Endothelial cell (in vitro differentiated cells): Measurements from ENCODE around the gene VMAC. TPM values are rescaled to one million over a fixed set of nuclear protein-coding genes. Genes with fewer than 3 reads are reported as not detected.

Experiments used
- DNase-seq: peaks from one replicate; pipeline ENCODE4 v3.0.0; 2021; ENCODE audit warnings: low spot score
- H3K27ac Mint-ChIP-seq: one replicate; pipeline ENCODE4 v1.8.0; 2021; ENCODE audit warnings: mixed read lengths, inconsistent platforms; ENCODE audit not compliant: unreplicated experiment
- H3K27me3 Mint-ChIP-seq: one replicate; pipeline ENCODE4 v1.8.0; 2021; ENCODE audit warnings: mild to moderate bottlenecking, moderate library complexity, mixed read lengths, inconsistent platforms; ENCODE audit not compliant: unreplicated experiment
- H3K36me3 Mint-ChIP-seq: one replicate; pipeline ENCODE4 v1.8.0; 2021; ENCODE audit warnings: mild to moderate bottlenecking, low read depth, mixed read lengths, inconsistent platforms; ENCODE audit not compliant: unreplicated experiment
- H3K4me1 Mint-ChIP-seq: one replicate; pipeline ENCODE4 v1.8.0; 2021; ENCODE audit warnings: mild to moderate bottlenecking, mixed read lengths, inconsistent platforms; ENCODE audit not compliant: unreplicated experiment
- H3K4me3 Mint-ChIP-seq: one replicate; pipeline ENCODE4 v1.8.0; 2021; ENCODE audit warnings: mild to moderate bottlenecking, mixed read lengths, inconsistent platforms; ENCODE audit not compliant: unreplicated experiment
- H3K9me3 Mint-ChIP-seq: one replicate; pipeline ENCODE4 v1.8.0; 2021; ENCODE audit warnings: mixed read lengths, inconsistent platforms; ENCODE audit not compliant: unreplicated experiment
- total RNA-seq: library from RNA; stranded (reverse); fragmentation: NEBNext Ultra II Directional; extraction: Animal tissue kit (Norgen Biotek cat#: 25700); gene quantifications from one replicate; pipeline ENCODE4 v1.2.1, GENCODE V29; 2021; ENCODE audit not compliant: unreplicated experiment
- TF ChIP-seq, protein P1 (sequence below): fragments of 200-600 bp; sonication (generic); IDR thresholded peaks from one replicate; pipeline ENCODE4 v1.5.0; 2021; ENCODE audit warnings: antibody characterized with exemption; ENCODE audit not compliant: unreplicated experiment

VMAC gene
- total RNA-seq, 1 donor from 2014 or later = 8.9 TPM

DNA sequence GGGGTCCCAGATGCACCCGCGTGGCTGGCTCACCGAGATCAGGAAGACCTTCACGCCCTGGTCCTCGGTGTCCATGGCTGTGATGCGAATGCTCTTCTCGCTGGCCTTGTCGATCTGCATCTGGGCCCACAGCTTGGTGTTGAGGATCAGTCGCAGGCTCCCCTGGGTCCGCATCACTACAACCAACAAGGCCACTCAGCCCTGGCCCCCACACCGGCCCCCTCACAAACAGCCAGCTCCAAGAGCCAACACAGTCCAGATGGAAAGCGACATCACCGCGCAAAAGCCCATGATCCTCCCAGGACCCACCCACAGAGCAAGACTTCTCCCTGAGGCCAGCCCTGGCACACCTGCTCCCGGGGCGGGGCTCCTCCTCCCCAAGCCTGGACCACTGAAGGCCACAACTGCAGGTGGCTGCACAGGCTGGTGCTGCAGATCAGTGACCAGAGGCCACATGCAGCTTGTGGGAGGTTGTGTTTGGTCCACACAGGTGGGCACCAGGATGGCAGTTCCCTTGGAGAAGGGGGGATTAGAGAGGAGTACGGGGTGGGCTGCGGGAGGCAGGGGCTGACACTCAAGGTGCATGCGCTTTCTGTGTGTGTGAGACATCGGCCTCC, 13.9 kb downstream of the VMAC start:
- no peaks in the 10 kb centered on the region for H3K9me3 Mint-ChIP-seq
- H3K4me1 Mint-ChIP-seq = no peaks in the 10 kb centered on the region
- H3K27me3 Mint-ChIP-seq = peaks cover 9% of the 10 kb centered on the region
- no peak overlapping the region for H3K27ac Mint-ChIP-seq
- TF ChIP-seq, protein P1, sequence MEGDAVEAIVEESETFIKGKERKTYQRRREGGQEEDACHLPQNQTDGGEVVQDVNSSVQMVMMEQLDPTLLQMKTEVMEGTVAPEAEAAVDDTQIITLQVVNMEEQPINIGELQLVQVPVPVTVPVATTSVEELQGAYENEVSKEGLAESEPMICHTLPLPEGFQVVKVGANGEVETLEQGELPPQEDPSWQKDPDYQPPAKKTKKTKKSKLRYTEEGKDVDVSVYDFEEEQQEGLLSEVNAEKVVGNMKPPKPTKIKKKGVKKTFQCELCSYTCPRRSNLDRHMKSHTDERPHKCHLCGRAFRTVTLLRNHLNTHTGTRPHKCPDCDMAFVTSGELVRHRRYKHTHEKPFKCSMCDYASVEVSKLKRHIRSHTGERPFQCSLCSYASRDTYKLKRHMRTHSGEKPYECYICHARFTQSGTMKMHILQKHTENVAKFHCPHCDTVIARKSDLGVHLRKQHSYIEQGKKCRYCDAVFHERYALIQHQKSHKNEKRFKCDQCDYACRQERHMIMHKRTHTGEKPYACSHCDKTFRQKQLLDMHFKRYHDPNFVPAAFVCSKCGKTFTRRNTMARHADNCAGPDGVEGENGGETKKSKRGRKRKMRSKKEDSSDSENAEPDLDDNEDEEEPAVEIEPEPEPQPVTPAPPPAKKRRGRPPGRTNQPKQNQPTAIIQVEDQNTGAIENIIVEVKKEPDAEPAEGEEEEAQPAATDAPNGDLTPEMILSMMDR = no peak
- H3K36me3 Mint-ChIP-seq = peaks cover 16% of the 10 kb centered on the region
- DNase-seq = no peak
- H3K4me3 Mint-ChIP-seq = no peak overlapping the region

DNA sequence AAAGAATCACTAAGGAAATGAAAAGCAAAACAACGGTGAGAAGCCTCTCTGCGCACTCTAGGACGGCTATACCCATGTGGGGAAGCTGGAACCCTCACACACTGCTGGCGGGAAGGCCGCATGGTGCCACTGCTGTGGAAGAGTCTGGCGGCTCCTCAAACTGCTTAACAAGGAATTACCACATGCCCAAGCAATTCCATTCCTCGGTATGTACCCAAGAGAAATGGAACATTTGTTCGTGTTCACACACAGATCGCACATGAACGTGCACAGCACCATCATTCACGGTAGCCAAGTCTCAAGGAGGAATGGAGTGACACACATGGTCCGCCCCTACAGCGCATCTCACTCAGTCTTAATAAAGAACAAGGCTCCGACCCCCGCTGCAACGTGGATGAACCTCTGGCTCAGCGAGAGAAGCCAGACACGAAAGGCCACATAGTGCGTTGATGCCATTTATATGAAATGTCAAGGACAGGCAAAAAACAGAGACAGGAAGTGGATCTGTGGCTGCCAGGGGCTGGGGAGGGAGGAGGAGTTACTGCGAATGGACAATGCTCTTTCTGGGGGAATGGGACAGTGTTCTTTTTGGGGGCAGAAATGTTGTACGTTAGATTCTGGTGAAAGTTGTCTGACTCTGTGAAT, 17.0 kb downstream of the VMAC start:
- TF ChIP-seq, protein P1 = no peak
- Mint-ChIP-seq H3K9me3 (no peaks in the 10 kb centered on the region), H3K27me3 (peaks cover 9% of the 10 kb centered on the region), H3K36me3 (peaks cover 37% of the 10 kb centered on the region), H3K4me3 (no peak overlapping the region), H3K4me1 (no peaks in the 10 kb centered on the region), H3K27ac (no peak overlapping the region)
- no peak for DNase-seq

DNA sequence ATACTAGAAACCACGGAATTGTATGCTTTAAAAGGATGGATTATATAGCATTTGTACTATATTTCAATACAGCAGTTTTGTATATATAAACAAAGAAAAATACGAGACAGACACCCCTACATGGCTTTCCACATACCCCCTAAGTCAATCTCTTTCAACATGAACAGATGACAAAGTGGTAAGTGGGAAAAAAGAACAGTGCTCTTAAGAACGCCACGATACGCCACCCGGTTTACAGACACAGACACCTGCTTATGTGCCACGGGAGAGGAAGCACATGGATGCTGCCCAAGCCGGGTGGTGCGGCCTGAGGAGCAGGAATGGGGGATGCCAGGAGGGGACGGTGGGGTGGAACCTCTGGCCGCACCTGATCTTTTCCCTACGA, 17.5 kb downstream of the VMAC start:
- H3K4me1 Mint-ChIP-seq = no peaks in the 10 kb centered on the region
- peaks cover 7% of the 10 kb centered on the region for H3K27me3 Mint-ChIP-seq
- peaks cover 35% of the 10 kb centered on the region for H3K36me3 Mint-ChIP-seq

DNA sequence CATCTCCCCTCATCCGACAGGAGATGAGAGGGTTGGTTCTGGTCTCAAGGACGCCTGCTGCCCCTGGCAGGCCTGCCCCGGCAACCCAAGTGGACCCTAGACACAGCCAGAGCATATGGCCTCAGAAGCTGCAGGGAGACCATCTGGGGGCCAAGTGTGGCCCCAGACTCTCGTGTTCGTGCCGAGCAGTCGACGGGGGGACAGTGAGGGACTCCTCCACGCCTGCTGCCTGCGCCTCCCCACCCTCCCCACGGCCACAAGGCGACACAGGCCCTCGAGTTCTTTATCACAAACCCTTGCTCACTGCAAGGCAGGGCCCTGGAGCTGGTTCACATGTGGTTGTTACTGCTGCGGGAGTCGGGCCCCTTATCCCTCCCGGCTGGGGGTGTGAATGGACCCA, 18.7 kb downstream of the VMAC start:
- H3K36me3 Mint-ChIP-seq = peaks cover 42% of the 10 kb centered on the region
- H3K27ac Mint-ChIP-seq = no peak overlapping the region
- peaks cover 7% of the 10 kb centered on the region for H3K27me3 Mint-ChIP-seq
- DNase-seq = no peak
- no peak overlapping the region for H3K4me3 Mint-ChIP-seq
- H3K4me1 Mint-ChIP-seq = no peaks in the 10 kb centered on the region
- H3K9me3 Mint-ChIP-seq = no peaks in the 10 kb centered on the region
- TF ChIP-seq, protein P1 = no peak

More for the DNA sequence above, 17.5 kb downstream of the VMAC start:
- TF ChIP-seq, protein P1 = no peak
- Mint-ChIP-seq H3K4me3 (no peak overlapping the region), H3K27ac (no peak overlapping the region), H3K9me3 (no peaks in the 10 kb centered on the region)
- no peak for DNase-seq

DNA sequence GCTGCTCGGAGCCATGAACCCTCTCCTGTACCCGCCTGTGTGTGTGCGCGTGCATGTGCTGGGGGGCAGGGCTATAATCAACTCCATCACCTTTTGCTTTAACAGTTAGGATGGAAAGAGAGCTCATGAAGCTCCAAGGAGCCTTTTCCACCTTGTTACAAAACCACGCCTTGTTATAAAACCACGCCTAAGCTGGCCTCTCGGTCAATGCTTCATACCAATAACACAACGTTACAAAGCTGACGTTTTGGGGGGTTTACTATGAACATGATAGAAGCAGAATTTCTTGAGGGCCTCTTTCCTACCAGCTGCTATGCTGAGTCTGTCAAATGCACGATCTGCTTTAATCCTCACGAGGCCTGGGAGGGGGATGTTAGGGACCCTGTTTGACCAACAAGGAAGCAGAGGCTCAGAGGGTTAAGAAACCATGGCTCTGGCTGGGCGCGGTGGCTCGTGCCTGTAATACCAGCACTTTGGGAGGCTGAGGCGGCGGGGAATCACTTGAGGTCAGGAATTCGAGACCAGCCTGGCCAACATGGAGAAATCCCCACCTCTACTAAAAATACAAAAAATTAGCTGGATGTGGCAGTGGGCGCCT, 21.3 kb downstream of the VMAC start:
- TF ChIP-seq, protein P1 = no peak
- peaks cover 48% of the 10 kb centered on the region for H3K36me3 Mint-ChIP-seq
- H3K4me3 Mint-ChIP-seq = no peak overlapping the region
- no peak for DNase-seq
- H3K9me3 Mint-ChIP-seq = no peaks in the 10 kb centered on the region
- H3K4me1 Mint-ChIP-seq = no peaks in the 10 kb centered on the region
- H3K27ac Mint-ChIP-seq = no peak overlapping the region
- peaks cover 5% of the 10 kb centered on the region for H3K27me3 Mint-ChIP-seq
